Natural killer cell (primary cell): ENCODE results near the gene PHTF2. TPM values are rescaled to one million over a fixed set of nuclear protein-coding genes. Genes with fewer than 3 reads are reported as not detected.
"Not testable (repeated sequence)": the region's sequence is repeated elsewhere in the genome, so short reads cannot be mapped to it uniquely, and the experiment has no call there.

Source experiments
- ATAC-seq, 3 donors: fragments of 150-1000 bp in 2 of 3; fragments of 200-7000 bp in 1 of 3; cut with Tn5 transposase; 1 replicate in 1 of 3; 2 replicates in 2 of 3; pipeline ENCODE4 v1.10.0; 2021; ENCODE audit warnings: mild to moderate bottlenecking in 2 of 3, moderate library complexity in 2 of 3
- DNase-seq, 2 donors: peaks; one replicate each; pipeline versions ENCODE4 v3.0.0 to v3.0.0-alpha.2; 2013 to 2021; ENCODE audit warnings: mixed read lengths in 1 of 2
- H3K27ac ChIP-seq: one replicate; pipeline ENCODE4 v1.5.1; 2013; ENCODE audit warnings: mild to moderate bottlenecking, low read length
- H3K27me3 ChIP-seq: one replicate; pipeline ENCODE4 v1.6.1; 2013; ENCODE audit warnings: low read length; ENCODE audit not compliant: control insufficient read depth, insufficient read depth
- H3K36me3 ChIP-seq: one replicate; pipeline ENCODE4 v1.6.1; 2013; ENCODE audit warnings: low read length; ENCODE audit not compliant: control insufficient read depth, insufficient read depth
- H3K4me1 ChIP-seq: one replicate; pipeline ENCODE4 v1.6.1; 2013; ENCODE audit warnings: low read length; ENCODE audit not compliant: control insufficient read depth, insufficient read depth
- H3K4me3 ChIP-seq: one replicate; pipeline ENCODE4 v1.5.1; 2013; ENCODE audit warnings: low read length
- H3K9me3 ChIP-seq: one replicate; pipeline ENCODE4 v1.6.1; 2013; ENCODE audit warnings: low read length; ENCODE audit not compliant: control insufficient read depth, insufficient read depth
- H3K27ac Mint-ChIP-seq, 2 donors: one replicate each; pipeline ENCODE4 v1.8.0; 2022; ENCODE audit warnings: mild to moderate bottlenecking in 2 of 2, mixed read lengths in 2 of 2, moderate library complexity in 1 of 2
- H3K27me3 Mint-ChIP-seq, 2 donors: one replicate each; pipeline ENCODE4 v1.8.0; 2022; ENCODE audit warnings: low read depth in 2 of 2, mixed read lengths in 2 of 2
- H3K36me3 Mint-ChIP-seq: one replicate; pipeline ENCODE4 v1.8.0; 2022; ENCODE audit warnings: mixed read lengths
- H3K4me1 Mint-ChIP-seq, 2 donors: one replicate each; pipeline ENCODE4 v1.8.0; 2022; ENCODE audit warnings: mixed read lengths in 2 of 2
- H3K4me3 Mint-ChIP-seq: one replicate; pipeline ENCODE4 v1.8.0; 2022; ENCODE audit warnings: mild to moderate bottlenecking, moderate library complexity, mixed read lengths
- H3K9me3 Mint-ChIP-seq, 2 donors: one replicate each; pipeline ENCODE4 v1.8.0; 2022; ENCODE audit warnings: mixed read lengths in 2 of 2
- CTCF ChIP-seq: fragments of 200-600 bp; IDR thresholded peaks from one replicate; pipeline ENCODE4 v1.8.0; 2022; ENCODE audit warnings: antibody characterized with exemption
- WGBS: methylation state at CpG from one replicate; pipeline ENCODE4 v1.1.7; 2013; ENCODE audit warnings: missing lambda C conversion rate; ENCODE audit not compliant: insufficient coverage; 5-methylcytosine and 5-hydroxymethylcytosine counted together
- intact Hi-C: fragments of 100-400 bp; cut with micrococcal nuclease; formaldehyde crosslinking; loops from one replicate; pipeline ENCODE4 v1.14.2; 2022
- total RNA-seq, 4 donors: library from RNA; stranded (reverse); fragments of 120-200 nt in 1 of 4; gene quantifications; one replicate each; pipeline versions ENCODE4 v1.2.3 to v1.2.4, GENCODE V29; 2013 to 2022

PHTF2 gene
- total RNA-seq, 3 donors from 2014 or later (not counting 1 experiment from before 2014, with no cell fraction given): 23.1 to 26.9 (median 26.4) TPM

- Histone ChIP-seq H3K27me3 (no peaks in the 10 kb centered on the region), H3K36me3 (no peaks in the 10 kb centered on the region), H3K9me3 (no peaks in the 10 kb centered on the region), H3K27ac (no peak overlapping the region), H3K4me1 (no peaks in the 10 kb centered on the region), H3K4me3 (no peak overlapping the region)
- DNase-seq (no peak), ATAC-seq (no peak)
- no peaks in the 10 kb centered on the region for H3K36me3 Mint-ChIP-seq
- intact Hi-C loops: no loop called here
- TF ChIP-seq CTCF: no peak
- 86% methylated on average over 4 of the region's 4 CpGs for WGBS
- H3K27me3 Mint-ChIP-seq: peaks cover 20 to 29% of the 10 kb centered on the region in 2 donors
- no peaks in the 10 kb centered on the region for H3K4me1 Mint-ChIP-seq
- H3K4me3 Mint-ChIP-seq: no peak overlapping the region
- no peak overlapping the region for H3K27ac Mint-ChIP-seq
- H3K9me3 Mint-ChIP-seq: no peaks in the 10 kb centered on the region
These were observed 193.1 kb downstream of the PHTF2 start for GRCh38 chr7:77991656-77992055.

- H3K27ac ChIP-seq: no peak overlapping the region
- no peak overlapping the region for H3K4me3 Mint-ChIP-seq
- no peak overlapping the region for H3K4me3 ChIP-seq
- H3K9me3 ChIP-seq: no peaks in the 10 kb centered on the region
- H3K4me1 Mint-ChIP-seq: no peaks in the 10 kb centered on the region
- intact Hi-C loops: no loop called here
- DNase-seq (no peak), ATAC-seq (no peak)
- no peaks in the 10 kb centered on the region for H3K4me1 ChIP-seq
- no peaks in the 10 kb centered on the region for H3K27me3 ChIP-seq
- WGBS: 94% methylated on average over 3 of the region's 3 CpGs
- H3K27ac Mint-ChIP-seq: no peak overlapping the region
- H3K9me3 Mint-ChIP-seq: no peaks in the 10 kb centered on the region
- peaks cover 23 to 38% of the 10 kb centered on the region in 2 donors for H3K27me3 Mint-ChIP-seq
- H3K36me3 ChIP-seq: no peaks in the 10 kb centered on the region
- H3K36me3 Mint-ChIP-seq: no peaks in the 10 kb centered on the region
- no peak for TF ChIP-seq CTCF
These were observed 195.3 kb downstream of the PHTF2 start for GRCh38 chr7:77993838-77994237.

- Mint-ChIP-seq H3K27ac (no peak overlapping the region), H3K4me1 (no peaks in the 10 kb centered on the region), H3K9me3 (no peaks in the 10 kb centered on the region), H3K27me3 (peaks cover 19 to 38% of the 10 kb centered on the region in 2 donors), H3K4me3 (no peak overlapping the region), H3K36me3 (no peaks in the 10 kb centered on the region)
- ATAC-seq (no peak), DNase-seq (no peak)
- H3K4me3 ChIP-seq: no peak overlapping the region
- no peaks in the 10 kb centered on the region for H3K27me3 ChIP-seq
- H3K36me3 ChIP-seq: no peaks in the 10 kb centered on the region
- H3K9me3 ChIP-seq: no peaks in the 10 kb centered on the region
- TF ChIP-seq CTCF: no peak
- 89% methylated on average over 5 of the region's 6 CpGs for WGBS
- H3K4me1 ChIP-seq: no peaks in the 10 kb centered on the region
- intact Hi-C loops: no loop called here
- H3K27ac ChIP-seq: no peak overlapping the region
These were observed 197.1 kb downstream of the PHTF2 start for GRCh38 chr7:77995717-77996116.

- WGBS: 89% methylated on average over 3 of the region's 3 CpGs
- H3K4me3 ChIP-seq, H3K36me3 ChIP-seq, H3K9me3 Mint-ChIP-seq, intact Hi-C loops, DNase-seq, H3K27ac ChIP-seq, H3K36me3 Mint-ChIP-seq, H3K4me3 Mint-ChIP-seq, H3K4me1 ChIP-seq, H3K27me3 ChIP-seq, H3K4me1 Mint-ChIP-seq, H3K27ac Mint-ChIP-seq, ATAC-seq, H3K9me3 ChIP-seq: not testable (repeated sequence)
- peaks cover 12 to 19% of the 10 kb centered on the region in 2 donors for H3K27me3 Mint-ChIP-seq
These were observed 200.6 kb downstream of the PHTF2 start for GRCh38 chr7:77999168-77999567.
